ENCODE data around the gene UBXN10.

UBXN10 gene

GRCh38 chr1:20150969-20151368, 34.9 kb upstream of the UBXN10 start:
- H3K27ac ChIP-seq, result no peak overlapping the region
- no peak for DNase-seq (ENCODE audit: low read depth, low spot score)

GRCh38 chr1:20151906-20152598, 33.8 kb upstream of the UBXN10 start:
- no peak overlapping the region for H3K27ac ChIP-seq
- no peak for DNase-seq (ENCODE audit: low read depth, low spot score)

GRCh38 chr1:20152599-20152930, 33.3 kb upstream of the UBXN10 start:
- H3K27ac ChIP-seq, result no peak overlapping the region
- DNase-seq (ENCODE audit: low read depth, low spot score), result no peak

- no peak for DNase-seq (ENCODE audit: low read depth, low spot score)
- no peak overlapping the region for H3K27ac ChIP-seq
Observed at GRCh38 chr1:20153000-20153418, 32.9 kb upstream of the UBXN10 start.

- no peak overlapping the region for H3K27ac ChIP-seq
- no peak for DNase-seq (ENCODE audit: low read depth, low spot score)
Observed at GRCh38 chr1:20154301-20154831, 31.5 kb upstream of the UBXN10 start.

- no peak for DNase-seq (ENCODE audit: low read depth, low spot score)
- no peak overlapping the region for H3K27ac ChIP-seq
Observed at GRCh38 chr1:20158358-20159070, 27.4 kb upstream of the UBXN10 start.

- DNase-seq (ENCODE audit: low read depth, low spot score), result no peak
- H3K27ac ChIP-seq, result no peak overlapping the region
Observed at GRCh38 chr1:20160034-20160433, 25.9 kb upstream of the UBXN10 start.

- H3K27ac ChIP-seq, result no peak overlapping the region
Observed at GRCh38 chr1:20164694-20165202, 21.1 kb upstream of the UBXN10 start.

GRCh38 chr1:20165522-20165951, 20.4 kb upstream of the UBXN10 start:
- no peak for DNase-seq (ENCODE audit: low read depth, low spot score)
- no peak overlapping the region for H3K27ac ChIP-seq

More at GRCh38 chr1:20164694-20165202, 21.1 kb upstream of the UBXN10 start:
- DNase-seq (ENCODE audit: low read depth, low spot score), result no peak

GRCh38 chr1:20166051-20166450, 19.8 kb upstream of the UBXN10 start:
- DNase-seq (ENCODE audit: low read depth, low spot score), result no peak

GRCh38 chr1:20167126-20167525, 18.8 kb upstream of the UBXN10 start:
- H3K27ac ChIP-seq, result no peak overlapping the region
- no peak for DNase-seq (ENCODE audit: low read depth, low spot score)

More at GRCh38 chr1:20166051-20166450, 19.8 kb upstream of the UBXN10 start:
- H3K27ac ChIP-seq, result no peak overlapping the region

- DNase-seq (ENCODE audit: low read depth, low spot score), result no peak
- no peak overlapping the region for H3K27ac ChIP-seq
Observed at GRCh38 chr1:20168564-20169491, 17.1 kb upstream of the UBXN10 start.

GRCh38 chr1:20169932-20170331, 16.0 kb upstream of the UBXN10 start:
- no peak overlapping the region for H3K27ac ChIP-seq
- DNase-seq (ENCODE audit: low read depth, low spot score), result no peak

- H3K27ac ChIP-seq, result peak overlapping the region; percentile 30
- DNase-seq (ENCODE audit: low read depth, low spot score), result no peak
Observed at GRCh38 chr1:20172033-20172590, 13.8 kb upstream of the UBXN10 start.

GRCh38 chr1:20174937-20175666, 10.8 kb upstream of the UBXN10 start:
- no peak overlapping the region for H3K27ac ChIP-seq
- no peak for DNase-seq (ENCODE audit: low read depth, low spot score)

- DNase-seq (ENCODE audit: low read depth, low spot score), result no peak
- no peak overlapping the region for H3K27ac ChIP-seq
Observed at GRCh38 chr1:20178634-20179370, 7.1 kb upstream of the UBXN10 start.

GRCh38 chr1:20179371-20180128, 6.3 kb upstream of the UBXN10 start:
- no peak overlapping the region for H3K27ac ChIP-seq
- no peak for DNase-seq (ENCODE audit: low read depth, low spot score)
